Measurements from ENCODE around the gene TGIF2. TPM values are rescaled to one million over a fixed set of nuclear protein-coding genes. Genes with fewer than 3 reads are reported as not detected.

TGIF2 gene
- total RNA-seq, 1 experiment from 2014 or later, result 58.4 TPM

- H3K27ac Mint-ChIP-seq (ENCODE audit: unreplicated experiment), result no peak overlapping the region
- Histone ChIP-seq H3K9me3 (no peaks in the 10 kb centered on the region), H3K27me3 (replicated peaks; ENCODE audit: control insufficient read depth, insufficient read depth, low read length) (no peaks in the 10 kb centered on the region), H3K4me3 (ENCODE audit: low read depth, low read length) (no peak overlapping the region), H3K4me1 (no peaks in the 10 kb centered on the region), H3K36me3 (ENCODE audit: control insufficient read depth, insufficient read depth, low read length) (peaks cover 16% of the 10 kb centered on the region)
- H3K4me1 Mint-ChIP-seq (ENCODE audit: low read depth, unreplicated experiment), result no peaks in the 10 kb centered on the region
- no peak for DNase-seq
- POLR2A ChIA-PET, result no interaction called here
- no peaks in the 10 kb centered on the region for H3K9me3 Mint-ChIP-seq (ENCODE audit: unreplicated experiment)
- BruUV-seq (replicated peaks), result TSS peak; percentile 58
- H3K36me3 Mint-ChIP-seq (ENCODE audit: insufficient read depth, unreplicated experiment), result peaks cover 66% of the 10 kb centered on the region
- TF ChIP-seq CTCF (IDR thresholded peaks at IDR 0.05; ENCODE audit: insufficient read depth in 1 of 2, low read depth in 1 of 2, low read length in 1 of 2, severe bottlenecking in 1 of 2, unreplicated experiment in 1 of 2), result no peak
- no peak overlapping the region for H3K4me3 Mint-ChIP-seq (ENCODE audit: unreplicated experiment)
- CTCF ChIA-PET, result no interaction called here
- no peaks in the 10 kb centered on the region for H3K27me3 Mint-ChIP-seq (ENCODE audit: insufficient read depth, unreplicated experiment)
- intact Hi-C loops (cut with micrococcal nuclease; ENCODE audit: unreplicated experiment), result no loop called here
These were observed 45.9 kb upstream of the TGIF2 start for GRCh38 chr20:36527331-36528125.

- intact Hi-C loops (cut with micrococcal nuclease; ENCODE audit: unreplicated experiment), result no loop called here
These were observed 45.1 kb upstream of the TGIF2 start for GRCh38 chr20:36528176-36528874.

More at GRCh38 chr20:36528176-36528874, 45.1 kb upstream of the TGIF2 start:
- ChIA-PET CTCF (no interaction called here), POLR2A (no interaction called here)
- H3K36me3 Mint-ChIP-seq (ENCODE audit: insufficient read depth, unreplicated experiment), result peaks cover 63% of the 10 kb centered on the region
- H3K4me1 Mint-ChIP-seq (ENCODE audit: low read depth, unreplicated experiment), result no peaks in the 10 kb centered on the region
- BruUV-seq (replicated peaks), result no TSS peak
- no peak for DNase-seq
- no peak for TF ChIP-seq CTCF (IDR thresholded peaks at IDR 0.05; ENCODE audit: insufficient read depth in 1 of 2, low read depth in 1 of 2, low read length in 1 of 2, severe bottlenecking in 1 of 2, unreplicated experiment in 1 of 2)
- H3K27ac Mint-ChIP-seq (ENCODE audit: unreplicated experiment), result no peak overlapping the region
- Histone ChIP-seq H3K27me3 (replicated peaks; ENCODE audit: control insufficient read depth, insufficient read depth, low read length) (no peaks in the 10 kb centered on the region), H3K36me3 (ENCODE audit: control insufficient read depth, insufficient read depth, low read length) (peaks cover 16% of the 10 kb centered on the region), H3K4me1 (no peaks in the 10 kb centered on the region), H3K9me3 (no peaks in the 10 kb centered on the region), H3K4me3 (ENCODE audit: low read depth, low read length) (no peak overlapping the region)
- no peaks in the 10 kb centered on the region for H3K9me3 Mint-ChIP-seq (ENCODE audit: unreplicated experiment)
- no peak overlapping the region for H3K4me3 Mint-ChIP-seq (ENCODE audit: unreplicated experiment)
- no peaks in the 10 kb centered on the region for H3K27me3 Mint-ChIP-seq (ENCODE audit: insufficient read depth, unreplicated experiment)
